Measurements from ENCODE around the gene MED31. TPM values are rescaled to one million over a fixed set of nuclear protein-coding genes. Genes with fewer than 3 reads are reported as not detected.
"Not testable (repeated sequence)": the region's sequence is repeated elsewhere in the genome, so short reads cannot be mapped to it uniquely, and the experiment has no call there.

MED31 gene
- total RNA-seq, 1 donor from 2014 or later: 19.1 TPM

GRCh38 chr17:6677158-6677831, 25.9 kb upstream of the MED31 start:
- intact Hi-C loops (cut with micrococcal nuclease): no loop called here

GRCh38 chr17:6676802-6677157, 25.4 kb upstream of the MED31 start:
- intact Hi-C loops (cut with micrococcal nuclease): no loop called here

- intact Hi-C loops (cut with micrococcal nuclease): no loop called here
Observed at GRCh38 chr17:6675201-6675825, 23.9 kb upstream of the MED31 start.

GRCh38 chr17:6674586-6674985, 23.2 kb upstream of the MED31 start:
- intact Hi-C loops (cut with micrococcal nuclease): no loop called here

GRCh38 chr17:6671431-6671830, 20.0 kb upstream of the MED31 start:
- intact Hi-C loops (cut with micrococcal nuclease): no loop called here

GRCh38 chr17:6670999-6671398, 19.6 kb upstream of the MED31 start:
- intact Hi-C loops (cut with micrococcal nuclease): no loop called here

- intact Hi-C loops (cut with micrococcal nuclease): no loop called here
Observed at GRCh38 chr17:6670571-6670970, 19.2 kb upstream of the MED31 start.

GRCh38 chr17:6669479-6670212, 18.2 kb upstream of the MED31 start:
- intact Hi-C loops (cut with micrococcal nuclease): loop anchor here (5.0 kb wide), 1 partner anchor 243 kb away; no protein-coding TSS in a partner anchor

- intact Hi-C loops (cut with micrococcal nuclease): loop anchor here (5.0 kb wide), 1 partner anchor 243 kb away; no protein-coding TSS in a partner anchor
Observed at GRCh38 chr17:6668727-6669425, 17.5 kb upstream of the MED31 start.

- intact Hi-C loops (cut with micrococcal nuclease): loop anchor here (5.0 kb wide), 1 partner anchor 244 kb away; no protein-coding TSS in a partner anchor
Observed at GRCh38 chr17:6668219-6668618, 16.8 kb upstream of the MED31 start.

- intact Hi-C loops (cut with micrococcal nuclease): loop anchor here (5.0 kb wide), 1 partner anchor 245 kb away; no protein-coding TSS in a partner anchor
Observed at GRCh38 chr17:6667516-6667915, 16.1 kb upstream of the MED31 start.

- intact Hi-C loops (cut with micrococcal nuclease): loop anchor here (1.0 to 5.0 kb wide), 3 partner anchors 89 to 246 kb away; no protein-coding TSS in a partner anchor
Observed at GRCh38 chr17:6666557-6666956, 15.2 kb upstream of the MED31 start.

GRCh38 chr17:6666077-6666521, 14.7 kb upstream of the MED31 start:
- intact Hi-C loops (cut with micrococcal nuclease): loop anchor here (1.0 to 5.0 kb wide), 3 partner anchors 89 to 246 kb away; no protein-coding TSS in a partner anchor

GRCh38 chr17:6663200-6663599, 11.8 kb upstream of the MED31 start:
- intact Hi-C loops (cut with micrococcal nuclease): not testable (repeated sequence)

- intact Hi-C loops (cut with micrococcal nuclease): no loop called here
Observed at GRCh38 chr17:6661464-6661848, 10.1 kb upstream of the MED31 start.

GRCh38 chr17:6660805-6661463, 9.5 kb upstream of the MED31 start:
- intact Hi-C loops (cut with micrococcal nuclease): no loop called here

- intact Hi-C loops (cut with micrococcal nuclease): no loop called here
Observed at GRCh38 chr17:6660101-6660500, 8.7 kb upstream of the MED31 start.

- intact Hi-C loops (cut with micrococcal nuclease): not testable (repeated sequence)
Observed at GRCh38 chr17:6658411-6658810, 7.0 kb upstream of the MED31 start.

GRCh38 chr17:6657633-6658287, 6.4 kb upstream of the MED31 start:
- intact Hi-C loops (cut with micrococcal nuclease): loop anchor here (2.0 kb wide), 1 partner anchor 17 kb away; the partner anchor contains the start of genes KIAA0753 and TXNDC17

Measured in T-helper 1 cell treated with Interleukin-12 subunit alpha and Interleukin-12 subunit beta and Interleukin-4 antibody, amounts not matched to agents 30 ng/mL and 1 ng/mL, for 36 hours (primary cell).